Epithelial cell of esophagus (primary cell): ENCODE results near the gene ACAP3.

ENCODE experiments used
- DNase-seq: peaks from one replicate; pipeline ENCODE4 v3.0.0; 2010; ENCODE audit warnings: low read depth
- H3K4me3 ChIP-seq: 2 replicates; pipeline ENCODE4 v1.5.1; 2011; ENCODE audit warnings: mild to moderate bottlenecking, low read length, control low read depth
- CTCF ChIP-seq: IDR thresholded peaks from 2 replicates; pipeline ENCODE4 v1.5.1; 2011; ENCODE audit warnings: low read depth, mild to moderate bottlenecking, low read length, control low read depth, inconsistent platforms; ENCODE audit not compliant: insufficient read depth; ENCODE audit errors: missing control alignments

ACAP3 gene

GRCh38 chr1:1246577-1247340, 61.0 kb downstream of the ACAP3 start, which contains the start of gene C1QTNF12:
TSS of gene C1QTNF12 (minus strand) at chr1:1246722. CDS start at chr1:1246690, 32 bp downstream.
- DNase-seq, result peak; percentile 27
- H3K4me3 ChIP-seq, result no peak within 1 kb of the TSS
- TF ChIP-seq CTCF, result no peak

- H3K4me3 ChIP-seq, result no peak overlapping the region
- TF ChIP-seq CTCF, result no peak
- no peak for DNase-seq
Observed at GRCh38 chr1:1245817-1246576, 61.7 kb downstream of the ACAP3 start.

GRCh38 chr1:1245178-1245816, 62.4 kb downstream of the ACAP3 start:
- TF ChIP-seq CTCF, result no peak
- no peak for DNase-seq
- H3K4me3 ChIP-seq, result no peak overlapping the region

GRCh38 chr1:1244192-1244811, 63.4 kb downstream of the ACAP3 start:
- no peak for DNase-seq

GRCh38 chr1:1243807-1244191, 63.9 kb downstream of the ACAP3 start:
- DNase-seq, result no peak
- TF ChIP-seq CTCF, result no peak
- no peak overlapping the region for H3K4me3 ChIP-seq

More at GRCh38 chr1:1244192-1244811, 63.4 kb downstream of the ACAP3 start:
- no peak overlapping the region for H3K4me3 ChIP-seq
- TF ChIP-seq CTCF, result no peak

- DNase-seq, result no peak
- no peak for TF ChIP-seq CTCF
- no peak overlapping the region for H3K4me3 ChIP-seq
Observed at GRCh38 chr1:1243266-1243660, 64.5 kb downstream of the ACAP3 start.
